Measurements from ENCODE around the gene GNS. TPM values are rescaled to one million over a fixed set of nuclear protein-coding genes. Genes with fewer than 3 reads are reported as not detected.

The GNS gene
- polyA plus RNA-seq, 2 of the 4 experiments (the other 2 are of a cell fraction), result 54.3 to 109 TPM

DNA sequence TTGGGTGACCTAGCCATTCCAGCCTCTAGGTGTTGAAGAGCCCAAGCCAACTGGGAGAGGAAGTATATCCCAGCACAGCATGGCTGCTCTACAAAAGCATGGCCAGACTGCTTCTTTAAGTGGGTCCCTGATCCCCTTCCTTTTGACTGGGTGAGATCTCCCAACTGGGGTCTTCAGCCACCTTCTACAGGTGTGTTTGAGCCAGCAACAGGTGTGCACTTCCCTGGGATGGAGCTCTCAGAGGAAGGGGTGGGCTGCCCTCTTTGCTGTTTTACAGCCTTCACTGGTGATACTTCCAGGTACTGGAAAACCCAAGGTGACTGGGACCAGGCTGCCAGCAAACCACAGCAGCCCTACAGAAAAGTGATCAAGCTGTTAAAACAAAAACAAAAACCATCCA is 14.2 kb upstream of the GNS start:
- ChIA-PET CTCF (interaction anchor here (0.8 to 2.4 kb wide), 3 partner anchors 20 to 224 kb away, joined by 3 to 7 read pairs (median 6); no protein-coding TSS in a partner anchor), POLR2A (no interaction called here)
- Histone ChIP-seq H3K4me2 (no peak overlapping the region), H3K4me1 (no peaks in the 10 kb centered on the region), H3K27ac (no peak overlapping the region), H3K4me3 (no peak overlapping the region), H3K9me3 (peaks cover 7% of the 10 kb centered on the region; the same call in 1 of the 3 replicates)
- FAIRE-seq, result no peak
- peak in 1 of 2 experiments; percentile 22; a peak in 1 of 6 replicates for ATAC-seq
- TF ChIP-seq BHLHE40 (IDR thresholded peaks at IDR 0.05; ENCODE audit: low read depth, low read length) (no peak), ZFP36 (IDR thresholded peaks at IDR 0.05; ENCODE audit: borderline replicate concordance, partially characterized antibody) (no peak), HOXA7 (CRISPR knock-in tag; IDR thresholded peaks at IDR 0.05) (no peak), NFE2L2 (conservative IDR thresholded peaks at IDR 0.05; ENCODE audit: low read length) (no peak), MYC (IDR thresholded peaks at IDR 0.05; ENCODE audit: borderline replicate concordance, low read length) (no peak), KDM1A (IDR thresholded peaks at IDR 0.05; ENCODE audit: low read depth) (no peak), MAZ (IDR thresholded peaks at IDR 0.05; ENCODE audit: borderline replicate concordance, low read depth, low read length) (no peak), CBX8 (IDR thresholded peaks at IDR 0.05) (no peak), JUN (IDR thresholded peaks at IDR 0.05) (no peak), TFCP2L1 (CRISPR knock-in tag; IDR thresholded peaks at IDR 0.05) (no peak), FOXS1 (CRISPR knock-in tag; IDR thresholded peaks at IDR 0.05) (no peak), EP300 (IDR thresholded peaks at IDR 0.05) (no peak), HEYL (CRISPR knock-in tag; IDR thresholded peaks at IDR 0.05) (no peak), CHD2 (IDR thresholded peaks at IDR 0.05; ENCODE audit: low read length, partially characterized antibody) (no peak), ZNF302 (CRISPR knock-in tag; IDR thresholded peaks at IDR 0.05) (no peak), RARB (CRISPR knock-in tag; IDR thresholded peaks at IDR 0.05) (no peak)
- TF ChIP-seq, protein P1, sequence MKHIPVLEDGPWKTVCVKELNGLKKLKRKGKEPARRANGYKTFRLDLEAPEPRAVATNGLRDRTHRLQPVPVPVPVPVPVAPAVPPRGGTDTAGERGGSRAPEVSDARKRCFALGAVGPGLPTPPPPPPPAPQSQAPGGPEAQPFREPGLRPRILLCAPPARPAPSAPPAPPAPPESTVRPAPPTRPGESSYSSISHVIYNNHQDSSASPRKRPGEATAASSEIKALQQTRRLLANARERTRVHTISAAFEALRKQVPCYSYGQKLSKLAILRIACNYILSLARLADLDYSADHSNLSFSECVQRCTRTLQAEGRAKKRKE (CRISPR knock-in tag; IDR thresholded peaks at IDR 0.05; ENCODE audit: low read depth), result no peak
- TF ChIP-seq, protein P2, sequence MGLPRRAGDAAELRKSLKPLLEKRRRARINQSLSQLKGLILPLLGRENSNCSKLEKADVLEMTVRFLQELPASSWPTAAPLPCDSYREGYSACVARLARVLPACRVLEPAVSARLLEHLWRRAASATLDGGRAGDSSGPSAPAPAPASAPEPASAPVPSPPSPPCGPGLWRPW (IDR thresholded peaks at IDR 0.05), result no peak
- TF ChIP-seq, protein P3, sequence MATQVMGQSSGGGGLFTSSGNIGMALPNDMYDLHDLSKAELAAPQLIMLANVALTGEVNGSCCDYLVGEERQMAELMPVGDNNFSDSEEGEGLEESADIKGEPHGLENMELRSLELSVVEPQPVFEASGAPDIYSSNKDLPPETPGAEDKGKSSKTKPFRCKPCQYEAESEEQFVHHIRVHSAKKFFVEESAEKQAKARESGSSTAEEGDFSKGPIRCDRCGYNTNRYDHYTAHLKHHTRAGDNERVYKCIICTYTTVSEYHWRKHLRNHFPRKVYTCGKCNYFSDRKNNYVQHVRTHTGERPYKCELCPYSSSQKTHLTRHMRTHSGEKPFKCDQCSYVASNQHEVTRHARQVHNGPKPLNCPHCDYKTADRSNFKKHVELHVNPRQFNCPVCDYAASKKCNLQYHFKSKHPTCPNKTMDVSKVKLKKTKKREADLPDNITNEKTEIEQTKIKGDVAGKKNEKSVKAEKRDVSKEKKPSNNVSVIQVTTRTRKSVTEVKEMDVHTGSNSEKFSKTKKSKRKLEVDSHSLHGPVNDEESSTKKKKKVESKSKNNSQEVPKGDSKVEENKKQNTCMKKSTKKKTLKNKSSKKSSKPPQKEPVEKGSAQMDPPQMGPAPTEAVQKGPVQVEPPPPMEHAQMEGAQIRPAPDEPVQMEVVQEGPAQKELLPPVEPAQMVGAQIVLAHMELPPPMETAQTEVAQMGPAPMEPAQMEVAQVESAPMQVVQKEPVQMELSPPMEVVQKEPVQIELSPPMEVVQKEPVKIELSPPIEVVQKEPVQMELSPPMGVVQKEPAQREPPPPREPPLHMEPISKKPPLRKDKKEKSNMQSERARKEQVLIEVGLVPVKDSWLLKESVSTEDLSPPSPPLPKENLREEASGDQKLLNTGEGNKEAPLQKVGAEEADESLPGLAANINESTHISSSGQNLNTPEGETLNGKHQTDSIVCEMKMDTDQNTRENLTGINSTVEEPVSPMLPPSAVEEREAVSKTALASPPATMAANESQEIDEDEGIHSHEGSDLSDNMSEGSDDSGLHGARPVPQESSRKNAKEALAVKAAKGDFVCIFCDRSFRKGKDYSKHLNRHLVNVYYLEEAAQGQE (IDR thresholded peaks at IDR 0.05), result no peak
- DNase-seq (ENCODE audit: low read depth in 1 of 2, low spot score in 1 of 2), result no peak

DNA sequence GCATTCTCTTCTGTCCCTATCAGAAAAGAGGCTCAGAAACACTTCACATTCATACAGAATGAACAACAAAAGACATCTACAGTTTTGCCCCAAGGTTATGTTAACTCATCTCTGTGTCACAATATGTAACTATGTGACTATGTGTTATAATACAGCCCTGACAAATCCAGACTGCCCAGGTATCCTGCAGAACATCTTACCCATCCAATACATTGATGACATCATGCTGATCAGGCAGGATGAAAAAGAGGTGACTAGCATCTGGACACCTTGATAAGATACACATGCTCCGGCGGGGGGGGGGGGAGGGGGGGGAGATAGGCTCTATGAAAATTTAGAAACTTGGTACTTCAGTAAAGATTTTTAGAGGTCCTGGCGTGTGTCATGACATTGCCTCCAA is 8.3 kb upstream of the GNS start:
- no peak overlapping the region for H3K4me3 ChIP-seq
- no peak overlapping the region for H3K27ac ChIP-seq
- FAIRE-seq (no peak), DNase-seq (ENCODE audit: low read depth in 1 of 2, low spot score in 1 of 2) (no peak), ATAC-seq (no peak)
- H3K9me3 ChIP-seq, result no peaks in the 10 kb centered on the region
- 36% methylated on average over 3 of the region's 3 CpGs for WGBS (ENCODE audit: missing lambda C conversion rate)
- CTCF ChIA-PET, result no interaction called here
- H3K4me1 ChIP-seq, result no peaks in the 10 kb centered on the region
- no peak overlapping the region for H3K4me2 ChIP-seq
- POLR2A ChIA-PET, result no interaction called here
- TF ChIP-seq HDAC2 (IDR thresholded peaks at IDR 0.05) (no peak), SMC3 (IDR thresholded peaks at IDR 0.05) (no peak), BHLHE40 (IDR thresholded peaks at IDR 0.05; ENCODE audit: low read depth, low read length) (no peak), FOSL2 (IDR thresholded peaks at IDR 0.05) (no peak), FOSL2 (CRISPR knock-in tag; IDR thresholded peaks at IDR 0.05) (no peak), NFE2L2 (conservative IDR thresholded peaks at IDR 0.05; ENCODE audit: low read length) (no peak), EP300 (IDR thresholded peaks at IDR 0.05) (no peak), CHD2 (IDR thresholded peaks at IDR 0.05; ENCODE audit: low read length, partially characterized antibody) (no peak), KDM5A (IDR thresholded peaks at IDR 0.05) (no peak), HOXB5 (CRISPR knock-in tag; IDR thresholded peaks at IDR 0.05) (no peak), GATA3 (IDR thresholded peaks at IDR 0.05; ENCODE audit: borderline replicate concordance) (no peak), MYC (IDR thresholded peaks at IDR 0.05; ENCODE audit: borderline replicate concordance, low read length) (no peak), EHF (CRISPR knock-in tag; IDR thresholded peaks at IDR 0.05) (no peak), CBX8 (IDR thresholded peaks at IDR 0.05) (no peak), CBX2 (IDR thresholded peaks at IDR 0.05; ENCODE audit: borderline replicate concordance, low read depth) (no peak), RAD21 (conservative IDR thresholded peaks at IDR 0.05 in 1 of 2, IDR thresholded peaks at IDR 0.05 in 1 of 2) (no peak), KDM1A (IDR thresholded peaks at IDR 0.05; ENCODE audit: low read depth) (no peak)
- TF ChIP-seq, protein P4, sequence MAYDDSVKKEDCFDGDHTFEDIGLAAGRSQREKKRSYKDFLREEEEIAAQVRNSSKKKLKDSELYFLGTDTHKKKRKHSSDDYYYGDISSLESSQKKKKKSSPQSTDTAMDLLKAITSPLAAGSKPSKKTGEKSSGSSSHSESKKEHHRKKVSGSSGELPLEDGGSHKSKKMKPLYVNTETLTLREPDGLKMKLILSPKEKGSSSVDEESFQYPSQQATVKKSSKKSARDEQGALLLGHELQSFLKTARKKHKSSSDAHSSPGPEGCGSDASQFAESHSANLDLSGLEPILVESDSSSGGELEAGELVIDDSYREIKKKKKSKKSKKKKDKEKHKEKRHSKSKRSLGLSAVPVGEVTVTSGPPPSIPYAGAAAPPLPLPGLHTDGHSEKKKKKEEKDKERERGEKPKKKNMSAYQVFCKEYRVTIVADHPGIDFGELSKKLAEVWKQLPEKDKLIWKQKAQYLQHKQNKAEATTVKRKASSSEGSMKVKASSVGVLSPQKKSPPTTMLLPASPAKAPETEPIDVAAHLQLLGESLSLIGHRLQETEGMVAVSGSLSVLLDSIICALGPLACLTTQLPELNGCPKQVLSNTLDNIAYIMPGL (CRISPR knock-in tag; IDR thresholded peaks at IDR 0.05; ENCODE audit: borderline replicate concordance), result no peak
- TF ChIP-seq, protein P2 (IDR thresholded peaks at IDR 0.05), result no peak

Measured in A549 (cell line).